BLaER1 (cell line): Measurements from ENCODE around the gene CSNK1D.
A peak's percentile ranks its signal among the peaks of the same experiment; 100 is the strongest.

Experiments
- H3K27ac ChIP-seq: shearing (Covaris generic); formaldehyde crosslinking; 2 replicates; pipeline ENCODE4 v1.8.1; 2022
- H3K27me3 ChIP-seq: shearing (Covaris generic); formaldehyde crosslinking; 2 replicates; pipeline ENCODE4 v1.8.1; 2022
- H3K36me3 ChIP-seq: shearing (Covaris generic); formaldehyde crosslinking; 2 replicates; pipeline ENCODE4 v1.8.1; 2022
- H3K4me1 ChIP-seq: shearing (Covaris generic); formaldehyde crosslinking; 2 replicates; pipeline ENCODE4 v1.8.1; 2022
- H3K4me2 ChIP-seq: shearing (Covaris generic); formaldehyde crosslinking; 2 replicates; pipeline ENCODE4 v1.8.1; 2022
- H3K4me3 ChIP-seq: shearing (Covaris generic); formaldehyde crosslinking; 2 replicates; pipeline ENCODE4 v1.8.1; 2022
- H3K9ac ChIP-seq: shearing (Covaris generic); formaldehyde crosslinking; 2 replicates; pipeline ENCODE4 v1.8.1; 2022
- H3K9me3 ChIP-seq: shearing (Covaris generic); formaldehyde crosslinking; 2 replicates; pipeline ENCODE4 v1.8.1; 2022
- H4K20me1 ChIP-seq: shearing (Covaris generic); formaldehyde crosslinking; 2 replicates; pipeline ENCODE4 v1.8.1; 2022
- Cebpa-rat ChIP-seq: shearing (Covaris generic); IDR thresholded peaks from 2 replicates; pipeline ENCODE4 v1.8.1; 2022

Gene CSNK1D

DNA sequence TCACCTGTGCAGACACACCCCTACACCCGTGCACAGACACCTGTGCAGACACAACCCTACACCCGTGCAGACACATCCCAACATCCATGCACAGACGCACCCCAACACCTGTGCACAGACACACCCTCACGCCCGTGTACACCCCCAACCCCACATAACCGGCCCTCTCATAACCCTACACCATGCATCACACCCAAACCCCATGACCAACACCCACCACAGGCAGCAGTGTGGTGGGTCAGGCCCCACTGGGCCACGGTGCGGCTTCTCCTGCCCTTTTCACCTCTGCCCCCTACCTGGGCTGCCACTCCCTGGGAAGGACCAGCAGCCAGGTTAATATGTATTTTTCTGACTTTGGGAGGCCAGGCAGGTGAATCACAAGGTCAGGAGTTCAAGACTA is 48.8 kb downstream of the CSNK1D start:
- no peak for TF ChIP-seq Cebpa-rat
- Histone ChIP-seq H3K4me1 (peaks cover 28% of the 10 kb centered on the region), H3K4me2 (no peak overlapping the region)

GRCh38 chr17:82223517-82223916 is 50.0 kb downstream of the CSNK1D start:
- TF ChIP-seq Cebpa-rat = no peak
- H3K9me3 ChIP-seq = no peaks in the 10 kb centered on the region
- no peaks in the 10 kb centered on the region for H4K20me1 ChIP-seq
- H3K4me1 ChIP-seq = peaks cover 20% of the 10 kb centered on the region
- no peaks in the 10 kb centered on the region for H3K36me3 ChIP-seq
- H3K9ac ChIP-seq = no peak overlapping the region
- no peak overlapping the region for H3K4me3 ChIP-seq
- H3K27ac ChIP-seq = no peak overlapping the region
- no peak overlapping the region for H3K4me2 ChIP-seq
- H3K27me3 ChIP-seq = peaks cover 19% of the 10 kb centered on the region; the same call in 1 of the 2 replicates

More for the DNA sequence above, 48.8 kb downstream of the CSNK1D start:
- Histone ChIP-seq H3K27me3 (peaks cover 30% of the 10 kb centered on the region; the same call in 1 of the 2 replicates), H3K27ac (no peak overlapping the region), H3K9ac (no peak overlapping the region), H4K20me1 (peaks cover 8% of the 10 kb centered on the region), H3K4me3 (no peak overlapping the region), H3K36me3 (no peaks in the 10 kb centered on the region), H3K9me3 (no peaks in the 10 kb centered on the region)

DNA sequence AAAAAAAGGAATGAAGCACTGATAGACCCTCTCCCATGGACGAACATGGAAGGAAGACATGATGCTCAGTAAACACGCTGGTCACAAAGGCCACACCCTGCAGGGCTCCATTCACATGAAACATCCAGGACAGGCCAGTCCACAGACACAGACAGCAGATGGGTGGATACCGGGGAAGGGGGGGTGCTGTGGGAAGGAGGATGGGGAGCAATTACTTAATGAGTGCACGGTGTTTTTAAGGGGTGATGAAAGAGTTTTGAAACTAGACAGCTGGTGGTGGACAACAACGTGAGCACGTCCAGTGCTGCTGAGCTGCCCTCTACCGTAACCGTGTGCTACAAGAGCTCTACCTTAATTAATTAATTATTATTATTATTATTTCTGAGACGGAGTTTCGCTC is 50.7 kb downstream of the CSNK1D start:
- H3K27me3 ChIP-seq = peaks cover 12% of the 10 kb centered on the region; the same call in 1 of the 2 replicates
- H3K27ac ChIP-seq = no peak overlapping the region
- no peak overlapping the region for H3K9ac ChIP-seq
- H3K36me3 ChIP-seq = no peaks in the 10 kb centered on the region
- no peak overlapping the region for H3K4me2 ChIP-seq
- H3K4me3 ChIP-seq = no peak overlapping the region
- no peaks in the 10 kb centered on the region for H4K20me1 ChIP-seq
- TF ChIP-seq Cebpa-rat = no peak
- peaks cover 13% of the 10 kb centered on the region for H3K4me1 ChIP-seq
- H3K9me3 ChIP-seq = no peaks in the 10 kb centered on the region

DNA sequence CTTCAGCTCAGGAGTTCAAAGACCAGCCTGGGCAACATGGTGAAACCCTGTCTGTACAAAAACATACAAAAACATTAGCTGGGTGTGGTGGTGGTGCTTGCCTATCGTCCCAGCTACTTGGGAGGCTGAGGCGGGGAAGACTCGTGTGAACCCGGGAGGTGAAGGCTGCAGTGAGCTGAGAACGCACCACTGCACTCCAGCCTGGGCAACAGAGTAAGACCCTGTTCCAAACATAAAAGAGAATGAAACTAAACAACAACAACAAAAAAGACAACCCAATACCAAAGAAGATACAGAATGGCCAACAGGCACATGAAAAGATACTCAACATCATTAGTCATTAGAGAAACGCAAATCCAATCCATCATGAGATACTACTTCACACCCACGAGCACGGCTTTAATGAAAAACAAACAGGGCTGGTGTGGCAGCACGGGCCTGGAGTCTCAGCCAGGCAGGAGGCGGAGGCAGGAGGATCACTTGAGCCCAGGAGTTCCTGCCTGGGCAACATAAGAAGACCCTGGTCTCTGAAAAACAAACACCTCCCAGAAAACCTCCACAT is 52.1 kb downstream of the CSNK1D start:
- TF ChIP-seq Cebpa-rat = no peak
- Histone ChIP-seq H3K27me3 (no peaks in the 10 kb centered on the region), H3K4me1 (peaks cover 11% of the 10 kb centered on the region), H3K4me3 (no peak overlapping the region), H3K4me2 (no peak overlapping the region), H3K9ac (no peak overlapping the region), H3K27ac (no peak overlapping the region), H3K36me3 (no peaks in the 10 kb centered on the region), H3K9me3 (no peaks in the 10 kb centered on the region), H4K20me1 (no peaks in the 10 kb centered on the region)

DNA sequence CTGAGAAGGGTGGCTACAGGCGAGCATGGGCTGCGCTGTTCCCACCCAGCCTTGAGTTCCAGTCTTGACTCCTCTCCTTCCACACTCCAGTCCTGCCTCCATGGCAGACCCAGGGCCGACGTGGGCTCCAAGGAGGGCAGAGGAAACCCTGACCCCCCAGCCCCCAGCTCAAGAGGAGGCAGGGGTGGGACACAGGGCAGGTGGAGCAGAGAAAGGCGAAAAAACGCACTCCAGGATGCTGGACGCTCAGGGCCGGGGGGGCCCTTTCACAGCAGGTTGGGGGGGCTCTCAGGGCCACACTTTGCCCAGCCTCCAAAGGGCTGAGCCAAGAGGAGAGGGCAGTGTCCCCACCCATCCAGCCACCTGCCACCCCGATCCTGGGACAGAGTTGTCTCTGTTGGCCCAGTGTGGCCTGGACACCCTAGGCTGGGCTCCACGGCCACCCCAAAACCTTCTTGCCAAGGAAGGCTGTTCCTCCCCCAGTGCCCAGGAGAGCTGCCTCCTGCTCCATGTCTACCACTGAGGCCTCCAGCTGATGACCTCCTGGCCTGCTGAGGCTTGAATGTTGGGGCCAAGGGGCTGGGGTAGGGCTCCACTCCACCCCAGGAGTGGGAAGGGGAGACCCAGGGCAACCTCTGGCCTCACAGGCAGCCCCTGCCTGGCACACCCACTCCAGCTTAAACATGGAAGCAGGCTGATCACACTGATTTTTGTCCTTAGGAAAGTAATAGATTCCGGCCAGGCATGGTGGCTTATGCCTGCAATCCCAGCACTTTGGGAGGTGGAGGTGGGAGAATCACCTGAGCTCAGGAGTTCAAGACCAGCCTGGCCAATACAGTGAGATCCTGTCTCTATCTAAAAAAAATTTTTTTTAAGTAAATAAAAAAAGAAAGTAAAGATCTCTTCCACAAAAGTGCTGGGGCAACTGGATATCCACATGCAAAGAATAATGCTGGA is 53.5 kb downstream of the CSNK1D start:
- Histone ChIP-seq H3K27ac (no peak overlapping the region), H3K36me3 (no peaks in the 10 kb centered on the region), H3K4me2 (no peak overlapping the region), H3K4me1 (peaks cover 20% of the 10 kb centered on the region), H3K9ac (no peak overlapping the region), H4K20me1 (no peaks in the 10 kb centered on the region), H3K27me3 (no peaks in the 10 kb centered on the region), H3K9me3 (no peaks in the 10 kb centered on the region), H3K4me3 (no peak overlapping the region)
- TF ChIP-seq Cebpa-rat = no peak

DNA sequence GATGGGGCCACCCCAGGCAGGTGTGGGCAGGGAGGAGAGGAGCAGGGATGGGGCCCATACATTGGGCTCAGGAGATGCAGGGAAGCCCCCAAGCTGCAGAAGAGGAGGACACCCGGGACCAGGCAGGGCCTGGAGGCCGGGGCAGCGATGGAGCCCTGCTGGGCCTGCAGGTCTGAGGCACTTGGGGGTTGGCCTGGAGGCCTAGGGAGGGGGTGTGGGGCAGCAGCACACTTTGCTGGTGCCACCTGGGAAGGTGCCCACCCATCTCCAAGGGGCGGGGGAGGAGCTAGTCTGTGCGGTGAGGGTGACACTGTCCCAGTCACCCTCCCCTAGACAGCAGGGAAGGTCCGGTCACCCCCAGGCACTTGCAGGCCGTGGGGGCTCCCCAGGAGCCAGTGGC is 54.4 kb downstream of the CSNK1D start:
- Histone ChIP-seq H4K20me1 (no peaks in the 10 kb centered on the region), H3K4me2 (no peak overlapping the region), H3K4me1 (peaks cover 24% of the 10 kb centered on the region), H3K9me3 (no peaks in the 10 kb centered on the region), H3K9ac (no peak overlapping the region), H3K4me3 (no peak overlapping the region), H3K27me3 (no peaks in the 10 kb centered on the region), H3K36me3 (no peaks in the 10 kb centered on the region), H3K27ac (no peak overlapping the region)
- TF ChIP-seq Cebpa-rat = no peak

- H3K27ac ChIP-seq = no peak overlapping the region
- H3K4me3 ChIP-seq = no peak overlapping the region
These were observed 55.0 kb downstream of the CSNK1D start for GRCh38 chr17:82218349-82219075.

DNA sequence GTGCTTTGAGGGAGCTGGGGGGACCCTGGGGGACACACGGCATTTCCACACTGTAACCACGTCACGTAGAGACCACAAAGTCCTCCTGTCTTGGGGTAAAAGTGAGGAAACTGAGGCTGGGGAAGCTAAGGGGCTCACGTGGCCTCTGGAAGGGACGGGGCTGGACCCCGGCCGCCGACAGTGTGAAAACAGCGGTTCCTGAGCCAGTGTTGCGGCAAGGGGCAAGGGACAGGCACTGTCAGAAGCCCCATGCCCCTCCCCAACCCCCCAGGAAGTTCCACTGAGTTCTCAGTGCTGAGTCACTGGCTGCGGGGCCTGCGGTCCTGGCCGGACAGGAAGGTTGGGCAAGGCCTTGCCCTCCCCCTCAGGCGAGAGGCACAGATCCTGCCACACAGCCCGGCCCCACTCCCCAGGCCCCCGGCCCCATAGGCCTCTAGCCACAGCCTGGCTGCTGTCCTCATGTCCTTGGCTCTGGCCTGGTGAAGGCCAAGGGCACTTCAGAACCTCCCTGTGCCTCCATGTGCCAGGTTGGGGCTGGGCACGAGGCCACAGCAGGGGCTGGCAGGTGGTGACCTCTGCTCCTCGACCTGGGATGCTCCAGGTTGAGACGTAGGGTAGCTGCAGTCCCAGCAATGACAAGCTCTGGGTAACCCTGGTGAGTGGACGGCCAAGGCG is 55.8 kb downstream of the CSNK1D start:
- no peak for TF ChIP-seq Cebpa-rat
- H3K36me3 ChIP-seq = no peaks in the 10 kb centered on the region
- H4K20me1 ChIP-seq = no peaks in the 10 kb centered on the region
- no peaks in the 10 kb centered on the region for H3K9me3 ChIP-seq
- H3K27me3 ChIP-seq = peaks cover 6% of the 10 kb centered on the region; the same call in 1 of the 2 replicates
- peaks cover 33% of the 10 kb centered on the region for H3K4me1 ChIP-seq
- H3K4me3 ChIP-seq = no peak overlapping the region
- H3K4me2 ChIP-seq = peak overlapping the region; percentile 56; the same call in 1 of the 2 replicates
- no peak overlapping the region for H3K9ac ChIP-seq
- peak overlapping the region; percentile 59; the same call in 1 of the 2 replicates for H3K27ac ChIP-seq

More at GRCh38 chr17:82218349-82219075, 55.0 kb downstream of the CSNK1D start:
- Histone ChIP-seq H3K36me3 (no peaks in the 10 kb centered on the region), H3K9me3 (no peaks in the 10 kb centered on the region), H3K27me3 (peaks cover under 1% of the 10 kb centered on the region; the same call in 1 of the 2 replicates), H3K4me2 (no peak overlapping the region), H3K4me1 (peaks cover 26% of the 10 kb centered on the region), H4K20me1 (no peaks in the 10 kb centered on the region), H3K9ac (no peak overlapping the region)
- TF ChIP-seq Cebpa-rat = no peak

DNA sequence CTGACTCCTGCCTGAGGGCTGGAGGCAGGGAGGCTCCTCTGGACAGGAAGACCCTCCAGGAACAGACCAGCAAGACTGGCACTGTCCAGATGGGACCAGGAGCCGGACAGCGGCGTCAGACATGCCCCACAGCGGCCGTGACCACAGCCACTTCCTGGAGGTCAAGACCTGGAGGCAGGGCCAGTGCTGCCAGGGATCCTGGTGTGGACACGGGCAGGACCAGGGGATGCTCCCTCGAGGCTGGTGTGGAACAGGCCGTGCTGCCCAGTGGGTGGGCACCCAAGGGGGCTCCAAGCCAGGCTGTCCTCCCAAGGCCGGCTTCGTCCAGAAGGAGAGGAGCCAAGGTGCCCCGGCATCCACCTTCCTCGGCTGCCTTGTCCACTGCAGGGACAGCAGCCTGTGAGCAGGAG is 56.4 kb downstream of the CSNK1D start:
- Histone ChIP-seq H3K27me3 (peaks cover 6% of the 10 kb centered on the region; the same call in 1 of the 2 replicates), H3K36me3 (no peaks in the 10 kb centered on the region), H4K20me1 (no peaks in the 10 kb centered on the region), H3K4me3 (no peak overlapping the region), H3K4me1 (peaks cover 33% of the 10 kb centered on the region), H3K9me3 (no peaks in the 10 kb centered on the region), H3K27ac (peak overlapping the region; percentile 59), H3K4me2 (peak overlapping the region; percentile 56), H3K9ac (peak overlapping the region; percentile 32)
- no peak for TF ChIP-seq Cebpa-rat
